Central memory CD8-positive, alpha-beta T cell (primary cell): ENCODE data around the gene ANKS1B.

Experiments used
- ATAC-seq: fragments of 150-1000 bp; cut with Tn5 transposase; replicated peaks from 2 replicates; pipeline ENCODE4 v1.10.0; 2022; ENCODE audit warnings: mild to moderate bottlenecking, moderate FRiP score, moderate number of reproducible peaks; ENCODE audit not compliant: poor library complexity, severe bottlenecking; ENCODE audit errors: extremely low read depth
- DNase-seq, 2 donors: peaks; one replicate each; pipeline ENCODE4 v3.0.0; 2021; ENCODE audit warnings: low spot score in 2 of 2
- H3K27ac Mint-ChIP-seq: one replicate; pipeline ENCODE4 v1.8.0; 2022; ENCODE audit warnings: low read depth, mild to moderate bottlenecking, moderate library complexity, mixed read lengths
- H3K27me3 Mint-ChIP-seq: one replicate; pipeline ENCODE4 v1.8.0; 2022; ENCODE audit warnings: mixed read lengths
- H3K36me3 Mint-ChIP-seq: one replicate; pipeline ENCODE4 v1.8.0; 2022; ENCODE audit warnings: mild to moderate bottlenecking, moderate library complexity, mixed read lengths; ENCODE audit not compliant: insufficient read depth
- H3K4me1 Mint-ChIP-seq: one replicate; pipeline ENCODE4 v1.8.0; 2022; ENCODE audit warnings: mixed read lengths
- H3K4me3 Mint-ChIP-seq: one replicate; pipeline ENCODE4 v1.8.0; 2022; ENCODE audit warnings: mild to moderate bottlenecking, moderate library complexity, mixed read lengths
- H3K9me3 Mint-ChIP-seq: one replicate; pipeline ENCODE4 v1.8.0; 2022; ENCODE audit warnings: mixed read lengths

The ANKS1B gene

DNA sequence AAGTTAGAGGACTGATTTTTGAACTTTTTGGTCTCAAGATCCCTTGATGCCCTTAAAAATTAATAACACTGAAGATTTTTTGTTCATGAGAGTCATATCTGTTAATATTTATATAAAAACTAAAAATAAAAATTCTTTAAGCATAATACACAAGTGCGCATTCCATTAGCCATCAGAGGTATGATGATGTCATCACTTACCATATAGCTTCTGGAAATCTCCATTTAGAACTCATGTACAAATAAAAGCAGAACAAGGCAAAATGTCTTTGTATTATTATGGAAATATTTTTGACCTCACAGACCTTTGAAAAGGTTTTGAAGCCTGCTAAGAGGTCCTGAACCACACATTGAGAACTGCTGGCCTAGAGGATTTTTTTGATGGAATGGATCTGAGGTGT is 551.6 kb downstream of the ANKS1B start:
- Mint-ChIP-seq H3K4me1 (no peaks in the 10 kb centered on the region), H3K4me3 (no peak overlapping the region), H3K36me3 (no peaks in the 10 kb centered on the region), H3K9me3 (peaks cover 17% of the 10 kb centered on the region), H3K27ac (no peak overlapping the region), H3K27me3 (no peaks in the 10 kb centered on the region)
- ATAC-seq (no peak), DNase-seq (no peak)

DNA sequence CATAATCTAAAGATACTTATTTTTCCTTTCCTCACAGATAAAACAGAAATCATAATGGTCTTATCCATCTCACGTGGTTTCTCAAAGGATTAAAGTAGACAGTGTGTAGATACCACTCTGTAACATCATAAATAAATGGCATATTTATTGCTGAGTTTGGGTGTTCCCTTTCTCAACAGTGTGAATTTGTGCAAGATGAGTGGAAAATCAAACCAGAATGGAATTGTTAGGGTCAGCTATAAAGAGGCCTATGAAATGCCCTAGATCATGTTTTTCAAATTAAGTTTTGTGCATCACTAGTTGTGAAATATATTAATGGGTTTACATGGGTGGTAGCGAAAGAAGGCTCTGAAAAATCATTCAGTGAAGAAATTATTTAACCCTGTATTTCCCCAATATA is 553.5 kb downstream of the ANKS1B start:
- H3K27me3 Mint-ChIP-seq: no peaks in the 10 kb centered on the region
- H3K9me3 Mint-ChIP-seq: peaks cover 29% of the 10 kb centered on the region
- no peak overlapping the region for H3K4me3 Mint-ChIP-seq
- no peak for DNase-seq
- H3K4me1 Mint-ChIP-seq: no peaks in the 10 kb centered on the region
- no peak for ATAC-seq
- H3K27ac Mint-ChIP-seq: no peak overlapping the region
- no peaks in the 10 kb centered on the region for H3K36me3 Mint-ChIP-seq

DNA sequence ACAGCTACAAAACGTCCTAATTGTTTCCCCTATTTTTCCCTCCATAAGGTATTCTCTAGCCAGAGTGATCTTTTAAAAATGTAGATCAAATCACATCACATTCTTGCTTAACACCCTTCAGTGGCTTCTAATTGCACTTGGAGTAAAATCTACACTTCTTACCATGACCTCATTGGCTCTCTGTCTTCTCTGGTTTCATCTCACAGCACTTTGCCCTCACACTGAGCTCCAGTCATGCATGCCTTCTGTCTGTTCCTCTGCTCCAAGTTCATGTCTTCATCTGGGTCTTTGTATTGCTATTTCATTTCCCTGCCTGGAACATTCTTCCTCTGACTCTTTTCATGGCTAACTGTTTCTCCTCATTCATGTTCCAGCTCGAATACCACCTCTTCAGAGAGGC is 557.6 kb downstream of the ANKS1B start:
- no peak for DNase-seq
- H3K4me3 Mint-ChIP-seq: no peak overlapping the region
- H3K4me1 Mint-ChIP-seq: no peaks in the 10 kb centered on the region
- no peaks in the 10 kb centered on the region for H3K36me3 Mint-ChIP-seq
- H3K27me3 Mint-ChIP-seq: no peaks in the 10 kb centered on the region
- peaks cover 29% of the 10 kb centered on the region for H3K9me3 Mint-ChIP-seq
- H3K27ac Mint-ChIP-seq: no peak overlapping the region
- ATAC-seq: no peak

DNA sequence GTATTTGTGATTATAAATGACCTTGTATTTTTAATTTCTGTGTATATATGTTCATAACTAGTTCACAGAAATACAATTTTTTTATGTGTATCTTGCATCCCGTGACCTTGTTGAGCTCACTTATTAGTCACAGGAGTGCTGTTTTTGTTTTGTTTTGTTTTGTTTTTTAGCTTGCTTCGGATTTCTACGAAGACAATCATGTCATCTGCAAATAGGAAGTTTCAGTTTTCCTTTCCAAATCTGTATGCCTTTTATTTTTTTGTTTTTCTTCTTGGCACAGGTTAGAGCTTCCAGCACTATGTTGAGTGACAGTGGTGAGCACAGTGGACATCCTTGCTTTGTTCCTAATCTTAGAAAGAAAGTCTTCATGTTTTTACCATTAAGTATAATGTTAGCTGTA is 566.4 kb downstream of the ANKS1B start:
- Mint-ChIP-seq H3K4me1 (no peaks in the 10 kb centered on the region), H3K27ac (no peak overlapping the region), H3K4me3 (no peak overlapping the region), H3K27me3 (no peaks in the 10 kb centered on the region), H3K36me3 (no peaks in the 10 kb centered on the region), H3K9me3 (peaks cover 14% of the 10 kb centered on the region)
- DNase-seq (no peak), ATAC-seq (no peak)

DNA sequence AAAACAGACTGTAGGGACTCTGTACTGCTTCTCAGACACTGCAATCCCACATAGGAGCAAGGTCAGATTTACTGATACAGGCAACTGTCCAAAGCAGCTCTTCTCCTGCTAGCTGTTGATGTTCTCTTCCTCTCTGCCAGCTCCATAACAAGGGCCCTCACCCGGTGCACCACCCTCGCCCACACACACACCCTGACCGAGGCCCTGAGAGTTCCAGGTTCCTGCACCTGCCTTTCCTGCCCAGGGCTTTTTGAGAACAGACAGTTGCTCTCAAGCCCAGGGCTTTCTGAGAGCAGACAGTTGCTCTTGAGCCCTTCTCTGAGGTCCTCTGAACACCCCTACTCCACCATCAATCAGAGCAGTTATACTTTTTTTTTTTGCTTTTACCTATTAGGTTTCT is 571.0 kb downstream of the ANKS1B start:
- no peak overlapping the region for H3K4me3 Mint-ChIP-seq
- peaks cover 12% of the 10 kb centered on the region for H3K9me3 Mint-ChIP-seq
- H3K27ac Mint-ChIP-seq: no peak overlapping the region
- no peaks in the 10 kb centered on the region for H3K27me3 Mint-ChIP-seq
- H3K4me1 Mint-ChIP-seq: no peaks in the 10 kb centered on the region
- H3K36me3 Mint-ChIP-seq: no peaks in the 10 kb centered on the region
- DNase-seq (no peak), ATAC-seq (no peak)

DNA sequence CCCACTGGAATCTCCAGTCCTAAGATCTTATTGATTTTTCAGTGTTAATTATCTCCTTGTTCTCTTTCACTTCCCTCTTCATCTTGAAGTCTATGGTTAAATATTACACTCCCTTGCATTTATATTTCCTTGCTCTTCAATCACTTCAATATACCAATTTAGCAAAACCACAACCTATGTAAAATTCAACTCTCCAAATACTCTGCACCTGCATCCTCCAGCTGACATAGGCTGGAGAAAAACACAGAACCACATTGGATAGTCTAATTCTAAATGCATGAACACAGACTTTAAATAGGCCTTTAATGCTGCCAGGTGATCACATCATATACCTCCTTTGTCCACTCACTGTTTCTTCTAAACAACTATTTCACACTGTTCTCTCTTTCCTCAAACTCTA is 591.0 kb downstream of the ANKS1B start:
- H3K36me3 Mint-ChIP-seq: no peaks in the 10 kb centered on the region
- H3K27me3 Mint-ChIP-seq: no peaks in the 10 kb centered on the region
- DNase-seq: no peak
- no peak for ATAC-seq
- no peak overlapping the region for H3K27ac Mint-ChIP-seq
- no peaks in the 10 kb centered on the region for H3K4me1 Mint-ChIP-seq
- no peaks in the 10 kb centered on the region for H3K9me3 Mint-ChIP-seq
- H3K4me3 Mint-ChIP-seq: no peak overlapping the region

DNA sequence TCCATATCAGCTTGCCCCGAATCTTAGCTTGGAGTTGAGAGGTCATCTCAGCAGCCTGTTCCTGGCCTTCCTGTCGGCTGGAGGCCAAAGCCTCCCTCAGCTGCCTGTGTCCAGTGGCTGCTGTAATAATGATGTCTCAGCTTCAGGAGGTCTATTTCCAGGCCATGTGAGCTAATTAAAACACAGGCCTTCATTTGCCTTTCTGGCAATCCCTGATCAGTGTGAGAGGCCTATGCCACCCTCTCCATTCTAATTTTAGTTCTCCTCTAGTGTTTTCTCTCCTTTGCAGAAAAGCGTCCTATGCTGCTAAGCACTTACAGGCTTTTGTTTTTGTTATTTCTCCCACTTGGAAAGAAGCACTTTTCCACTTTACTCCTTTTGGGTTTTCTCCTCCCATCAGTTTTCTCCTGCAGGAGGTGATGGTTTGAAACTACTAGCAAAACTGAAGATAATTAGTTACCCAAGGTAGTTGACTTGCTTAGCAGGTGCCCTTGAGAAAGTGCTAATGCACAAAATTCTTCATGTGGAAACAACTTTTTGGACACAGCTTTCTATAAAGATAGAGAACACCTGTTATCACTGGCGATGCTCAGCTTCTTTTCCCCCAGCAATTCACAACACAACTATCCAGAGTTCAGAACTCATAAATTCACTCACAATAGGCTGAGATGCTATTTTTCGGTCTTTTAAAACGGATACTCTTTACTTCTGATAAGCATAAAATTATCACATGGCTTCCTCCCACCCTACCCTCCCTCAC is 592.5 kb downstream of the ANKS1B start:
- no peaks in the 10 kb centered on the region for H3K27me3 Mint-ChIP-seq
- no peak for DNase-seq
- no peak for ATAC-seq
- H3K36me3 Mint-ChIP-seq: no peaks in the 10 kb centered on the region
- no peaks in the 10 kb centered on the region for H3K4me1 Mint-ChIP-seq
- H3K4me3 Mint-ChIP-seq: no peak overlapping the region
- no peaks in the 10 kb centered on the region for H3K9me3 Mint-ChIP-seq
- no peak overlapping the region for H3K27ac Mint-ChIP-seq

DNA sequence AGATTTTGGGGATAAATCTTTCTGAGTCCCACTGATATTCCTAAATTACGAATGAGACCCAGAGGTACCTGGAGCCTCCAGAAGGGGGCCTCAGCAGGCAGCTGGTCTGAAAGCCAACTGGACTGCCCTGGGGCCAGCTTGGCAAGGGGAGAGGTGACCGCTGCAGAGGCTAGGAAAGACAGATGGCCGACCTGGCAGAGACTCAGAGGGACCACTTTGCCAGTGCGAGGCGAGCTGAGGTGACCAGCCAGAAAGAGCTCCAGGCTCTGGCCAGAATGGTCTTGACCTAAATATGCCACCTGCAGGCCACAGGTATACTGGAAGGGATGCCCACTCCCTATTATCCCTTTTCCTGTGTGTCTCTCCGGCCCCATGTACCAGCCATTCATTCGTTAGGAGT is 594.0 kb downstream of the ANKS1B start:
- H3K36me3 Mint-ChIP-seq: no peaks in the 10 kb centered on the region
- H3K4me1 Mint-ChIP-seq: no peaks in the 10 kb centered on the region
- no peaks in the 10 kb centered on the region for H3K27me3 Mint-ChIP-seq
- no peak overlapping the region for H3K4me3 Mint-ChIP-seq
- ATAC-seq (no peak), DNase-seq (no peak)
- no peaks in the 10 kb centered on the region for H3K9me3 Mint-ChIP-seq
- H3K27ac Mint-ChIP-seq: no peak overlapping the region

DNA sequence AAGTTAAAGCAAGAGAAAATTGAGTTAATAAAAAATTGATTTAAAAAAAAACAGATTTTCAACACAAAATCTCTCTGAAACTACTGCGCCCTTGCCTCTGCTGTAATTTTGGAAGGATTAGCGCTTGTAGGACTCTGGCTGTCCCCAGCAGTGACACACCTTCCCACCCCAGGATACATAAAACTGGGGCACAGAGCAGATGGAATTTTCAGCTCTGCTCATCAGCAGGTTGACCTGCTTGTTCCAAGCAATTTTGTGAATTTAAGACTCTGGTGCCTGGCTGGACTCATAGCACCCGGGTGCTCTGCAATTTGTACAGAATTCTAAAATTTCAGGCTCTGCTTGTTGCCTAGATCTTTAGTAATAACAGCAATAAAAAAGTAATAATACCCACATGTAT is 595.0 kb downstream of the ANKS1B start:
- DNase-seq: no peak
- H3K4me1 Mint-ChIP-seq: no peaks in the 10 kb centered on the region
- peaks cover under 1% of the 10 kb centered on the region for H3K9me3 Mint-ChIP-seq
- no peak overlapping the region for H3K27ac Mint-ChIP-seq
- H3K36me3 Mint-ChIP-seq: no peaks in the 10 kb centered on the region
- no peak for ATAC-seq
- H3K27me3 Mint-ChIP-seq: no peaks in the 10 kb centered on the region
- H3K4me3 Mint-ChIP-seq: no peak overlapping the region

DNA sequence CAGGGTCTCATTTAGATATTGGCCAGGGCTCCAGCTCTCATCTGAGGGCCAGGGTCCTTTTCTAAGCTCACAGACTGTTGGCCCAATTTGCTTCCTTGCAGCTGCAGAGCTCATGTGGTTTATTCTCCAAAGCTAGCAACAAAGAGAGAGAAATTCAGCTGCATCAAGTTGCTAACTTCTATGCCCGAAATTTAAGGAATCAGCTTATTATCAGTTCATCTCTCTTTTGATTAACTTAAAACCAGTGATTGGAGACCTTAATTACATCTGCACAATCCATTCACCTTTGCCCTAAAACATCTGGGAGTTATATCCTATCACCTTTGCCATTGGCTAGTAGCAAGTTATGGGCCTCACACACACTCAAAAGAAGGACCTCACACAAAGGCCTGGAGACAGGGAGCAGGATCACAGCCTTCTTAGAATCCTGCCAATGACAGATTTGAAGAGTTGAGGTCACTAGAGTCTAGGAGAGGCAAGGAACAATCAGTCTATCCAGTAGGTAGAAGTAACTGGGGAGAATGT is 596.0 kb downstream of the ANKS1B start:
- H3K27me3 Mint-ChIP-seq: no peaks in the 10 kb centered on the region
- H3K4me1 Mint-ChIP-seq: no peaks in the 10 kb centered on the region
- no peak for ATAC-seq
- H3K27ac Mint-ChIP-seq: no peak overlapping the region
- peaks cover 5% of the 10 kb centered on the region for H3K9me3 Mint-ChIP-seq
- H3K36me3 Mint-ChIP-seq: no peaks in the 10 kb centered on the region
- no peak overlapping the region for H3K4me3 Mint-ChIP-seq
- no peak for DNase-seq

DNA sequence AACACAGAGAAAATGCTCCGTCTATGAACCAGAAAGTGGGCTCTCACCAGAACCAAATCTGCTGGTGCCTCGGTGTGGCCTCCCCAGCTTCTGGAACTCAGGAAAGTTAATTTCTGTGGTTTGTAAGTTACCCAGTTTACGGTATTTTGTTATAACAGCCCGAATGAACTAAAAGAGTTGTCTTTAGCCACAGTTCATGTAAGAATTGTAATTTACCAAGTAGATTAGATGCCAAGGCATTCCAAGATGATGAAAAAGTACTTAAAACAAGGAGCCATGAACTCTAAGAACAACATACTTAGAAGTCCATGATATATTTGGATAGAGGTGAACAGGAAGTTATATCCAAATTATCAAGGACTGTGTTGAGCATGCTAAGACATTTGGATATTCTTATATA is 597.1 kb downstream of the ANKS1B start:
- Mint-ChIP-seq H3K4me3 (no peak overlapping the region), H3K36me3 (no peaks in the 10 kb centered on the region), H3K4me1 (no peaks in the 10 kb centered on the region), H3K27me3 (no peaks in the 10 kb centered on the region), H3K9me3 (peaks cover 5% of the 10 kb centered on the region), H3K27ac (no peak overlapping the region)
- DNase-seq (no peak), ATAC-seq (no peak)

DNA sequence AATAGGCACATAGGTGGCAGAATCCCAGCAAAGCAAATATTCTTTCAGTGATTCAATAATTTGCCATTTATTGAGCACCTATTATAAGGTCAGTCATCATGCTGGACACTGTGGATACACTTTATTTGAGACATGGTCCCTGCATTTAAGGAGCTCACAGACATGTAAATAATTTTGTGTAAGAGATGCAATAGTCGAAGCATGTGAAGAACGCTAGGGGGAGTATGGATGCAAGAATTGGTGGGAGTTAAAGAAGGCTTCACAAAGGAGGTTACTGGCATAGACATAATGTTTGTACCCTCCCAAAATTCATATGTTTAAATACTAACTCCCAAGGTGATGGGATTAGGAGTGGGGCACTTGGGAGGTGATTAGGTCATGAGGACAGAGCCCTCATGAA is 597.8 kb downstream of the ANKS1B start:
- Mint-ChIP-seq H3K27ac (no peak overlapping the region), H3K36me3 (no peaks in the 10 kb centered on the region), H3K9me3 (peaks cover 5% of the 10 kb centered on the region), H3K4me3 (no peak overlapping the region), H3K27me3 (no peaks in the 10 kb centered on the region), H3K4me1 (no peaks in the 10 kb centered on the region)
- ATAC-seq (no peak), DNase-seq (no peak)

DNA sequence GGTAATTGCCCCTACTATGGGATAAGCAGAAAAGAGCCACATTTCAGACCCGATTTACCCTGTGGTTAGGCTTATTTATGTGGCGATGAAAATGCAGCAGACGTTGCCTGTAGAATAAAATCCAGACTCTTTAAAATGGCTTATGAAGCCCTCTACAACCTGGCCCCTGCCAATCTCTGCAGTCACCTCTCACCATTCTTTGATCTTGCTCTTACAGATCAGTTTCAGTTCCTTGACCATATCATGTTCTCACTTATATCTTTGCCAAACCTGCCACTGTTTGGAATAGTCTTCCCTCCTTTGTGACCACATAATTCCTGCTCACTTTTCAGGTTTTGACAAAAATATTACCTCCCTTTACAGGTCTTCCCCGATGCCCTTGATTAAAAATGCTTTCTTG is 601.5 kb downstream of the ANKS1B start:
- ATAC-seq (no peak), DNase-seq (no peak)
- Mint-ChIP-seq H3K4me1 (no peaks in the 10 kb centered on the region), H3K27ac (no peak overlapping the region), H3K27me3 (no peaks in the 10 kb centered on the region), H3K36me3 (no peaks in the 10 kb centered on the region), H3K4me3 (no peak overlapping the region), H3K9me3 (peaks cover 5% of the 10 kb centered on the region)
